Stomach (tissue), 4 donors: ENCODE results near the gene SYNE3.

Experiments used
- EP300 ChIP-seq: sonication (generic); formaldehyde crosslinking; IDR thresholded peaks from one replicate; pipeline ENCODE4 v1.6.1; 2017; ENCODE audit warnings: antibody characterized with exemption
- POLR2A ChIP-seq, 4 donors: fragments of 450-650 bp; IDR thresholded peaks; one replicate each; pipeline ENCODE4 v1.6.1; 2016; ENCODE audit warnings: antibody characterized with exemption in 4 of 4, control low read depth in 2 of 4, mild to moderate bottlenecking in 1 of 4, moderate library complexity in 1 of 4
- POLR2AphosphoS5 ChIP-seq, 3 donors: sonication (generic); formaldehyde crosslinking; IDR thresholded peaks; one replicate each; pipeline ENCODE4 v1.6.1; 2016; ENCODE audit warnings: antibody characterized with exemption in 3 of 3
- TF ChIP-seq, protein P1 (sequence below), 7 experiments: fragments of 450-650 bp in 4 of 7; fragments of 200-600 bp in 3 of 7; sonication (generic) in 3 of 7; IDR thresholded peaks; one replicate each; pipeline ENCODE4 v1.5.1; 2016 to 2019; ENCODE audit warnings: antibody characterized with exemption in 7 of 7, control low read depth in 2 of 7, mild to moderate bottlenecking in 1 of 7

DNA sequence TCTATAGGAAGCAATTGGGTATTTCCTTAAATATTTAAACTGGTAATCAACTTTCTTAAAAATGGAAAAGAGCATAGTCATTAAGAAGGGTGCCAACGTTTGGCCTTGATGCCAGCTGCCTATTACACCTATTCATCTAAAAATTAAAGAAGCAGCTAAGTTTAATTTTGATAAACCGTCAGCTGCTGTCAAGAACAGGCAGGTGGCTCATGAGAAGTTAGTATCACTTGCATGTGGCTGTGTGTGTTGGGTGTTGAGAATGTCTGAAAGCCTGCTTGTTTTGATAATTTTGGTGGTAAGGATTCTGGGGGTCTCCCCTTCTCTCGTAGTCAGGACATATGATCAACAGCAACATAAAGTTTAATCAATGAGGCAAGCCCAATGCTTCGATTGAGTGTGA lies 24.9 kb upstream of the SYNE3 start:
- TF ChIP-seq, protein P1, sequence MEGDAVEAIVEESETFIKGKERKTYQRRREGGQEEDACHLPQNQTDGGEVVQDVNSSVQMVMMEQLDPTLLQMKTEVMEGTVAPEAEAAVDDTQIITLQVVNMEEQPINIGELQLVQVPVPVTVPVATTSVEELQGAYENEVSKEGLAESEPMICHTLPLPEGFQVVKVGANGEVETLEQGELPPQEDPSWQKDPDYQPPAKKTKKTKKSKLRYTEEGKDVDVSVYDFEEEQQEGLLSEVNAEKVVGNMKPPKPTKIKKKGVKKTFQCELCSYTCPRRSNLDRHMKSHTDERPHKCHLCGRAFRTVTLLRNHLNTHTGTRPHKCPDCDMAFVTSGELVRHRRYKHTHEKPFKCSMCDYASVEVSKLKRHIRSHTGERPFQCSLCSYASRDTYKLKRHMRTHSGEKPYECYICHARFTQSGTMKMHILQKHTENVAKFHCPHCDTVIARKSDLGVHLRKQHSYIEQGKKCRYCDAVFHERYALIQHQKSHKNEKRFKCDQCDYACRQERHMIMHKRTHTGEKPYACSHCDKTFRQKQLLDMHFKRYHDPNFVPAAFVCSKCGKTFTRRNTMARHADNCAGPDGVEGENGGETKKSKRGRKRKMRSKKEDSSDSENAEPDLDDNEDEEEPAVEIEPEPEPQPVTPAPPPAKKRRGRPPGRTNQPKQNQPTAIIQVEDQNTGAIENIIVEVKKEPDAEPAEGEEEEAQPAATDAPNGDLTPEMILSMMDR (IDR thresholded peaks at IDR 0.05), result no peak
- TF ChIP-seq POLR2A (IDR thresholded peaks at IDR 0.05) (no peak), POLR2AphosphoS5 (IDR thresholded peaks at IDR 0.05) (no peak), EP300 (no peak)
